Measurements from ENCODE around the gene MCRIP2.
"Not testable (repeated sequence)": the region's sequence is repeated elsewhere in the genome, so short reads cannot be mapped to it uniquely, and the experiment has no call there.

MCRIP2 gene, protein sequence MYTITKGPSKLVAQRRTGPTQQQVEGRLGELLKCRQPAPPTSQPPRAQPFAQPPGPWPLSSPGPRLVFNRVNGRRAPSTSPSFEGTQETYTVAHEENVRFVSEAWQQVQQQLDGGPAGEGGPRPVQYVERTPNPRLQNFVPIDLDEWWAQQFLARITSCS

DNA sequence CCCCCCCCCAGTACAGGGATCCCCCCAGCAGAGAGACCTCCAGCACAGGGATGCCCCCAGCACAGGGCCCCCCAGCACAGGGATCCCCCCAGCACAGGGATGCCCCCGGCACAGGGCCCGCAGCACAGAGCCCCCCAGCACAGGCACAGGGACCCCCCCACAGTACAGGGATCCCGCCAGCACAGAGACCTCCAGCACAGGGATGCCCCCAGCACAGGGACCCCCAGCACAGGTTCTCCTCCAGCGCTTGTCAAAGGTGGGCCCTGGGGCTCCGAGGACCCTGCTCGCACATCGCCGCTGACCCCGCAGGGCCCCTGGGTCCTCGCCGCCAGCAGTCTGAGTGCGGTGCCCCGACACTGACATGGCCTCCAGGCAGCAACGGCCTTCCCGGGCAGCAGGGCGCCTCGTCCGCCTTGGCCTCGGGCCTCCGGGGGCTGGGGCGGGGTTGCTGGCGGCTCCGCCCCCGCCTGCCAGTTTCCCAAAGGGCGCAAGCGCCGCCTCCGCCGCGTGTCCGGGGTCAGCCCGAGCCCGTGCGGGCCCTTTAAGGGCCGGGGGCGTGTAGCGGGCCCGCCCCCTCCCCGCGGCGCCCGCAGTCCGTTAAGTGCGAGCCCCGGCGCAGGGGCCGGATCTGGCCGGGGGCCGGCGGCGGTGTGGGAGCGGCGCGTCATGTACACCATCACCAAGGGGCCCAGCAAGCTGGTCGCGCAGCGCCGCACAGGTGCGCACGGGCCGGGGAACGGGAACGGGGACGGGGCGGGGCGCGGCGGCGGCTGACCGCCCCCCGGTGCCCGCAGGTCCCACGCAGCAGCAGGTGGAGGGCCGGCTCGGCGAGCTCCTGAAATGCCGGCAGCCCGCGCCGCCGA is at the start of gene MCRIP2:
MCRIP2 (plus strand) TSS at position 503 of the 863 bp plus-strand sequence; CDS start at position 667, 164 bp downstream.
- DNase-seq (ENCODE audit: low read depth, low spot score): no peak

DNA sequence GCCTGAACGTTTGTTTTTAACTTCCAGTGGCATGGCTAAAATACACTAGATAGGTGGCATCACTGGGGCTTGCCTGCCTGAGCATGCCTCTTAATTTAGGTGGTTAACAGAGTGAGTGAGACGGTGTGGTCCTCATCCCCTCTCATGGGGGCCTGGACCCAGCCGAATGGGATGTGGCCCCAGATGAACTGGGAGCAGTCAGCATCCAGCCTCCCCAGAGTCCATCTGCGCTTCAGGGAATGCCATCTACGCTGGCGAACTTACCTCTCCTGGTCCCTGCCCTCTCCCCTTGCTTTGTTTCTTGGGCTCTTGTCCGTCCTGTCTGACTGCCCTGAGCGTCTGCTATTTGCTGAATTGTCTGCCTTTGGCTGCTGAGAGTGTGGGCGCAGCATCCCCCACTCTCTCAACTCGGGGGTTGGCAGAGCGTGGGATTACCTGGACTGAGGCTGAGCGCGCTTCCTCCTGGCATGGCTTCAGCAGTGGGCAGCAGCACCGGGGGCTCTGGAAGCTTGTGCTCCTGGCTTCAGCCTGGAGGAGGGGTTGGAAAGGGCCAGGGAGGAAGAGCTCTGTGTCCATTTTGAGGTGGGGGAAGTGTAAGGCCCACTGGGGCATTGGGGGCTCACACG is 49.6 kb upstream of the MCRIP2 start:
- no peak for DNase-seq (ENCODE audit: low read depth, low spot score)

DNA sequence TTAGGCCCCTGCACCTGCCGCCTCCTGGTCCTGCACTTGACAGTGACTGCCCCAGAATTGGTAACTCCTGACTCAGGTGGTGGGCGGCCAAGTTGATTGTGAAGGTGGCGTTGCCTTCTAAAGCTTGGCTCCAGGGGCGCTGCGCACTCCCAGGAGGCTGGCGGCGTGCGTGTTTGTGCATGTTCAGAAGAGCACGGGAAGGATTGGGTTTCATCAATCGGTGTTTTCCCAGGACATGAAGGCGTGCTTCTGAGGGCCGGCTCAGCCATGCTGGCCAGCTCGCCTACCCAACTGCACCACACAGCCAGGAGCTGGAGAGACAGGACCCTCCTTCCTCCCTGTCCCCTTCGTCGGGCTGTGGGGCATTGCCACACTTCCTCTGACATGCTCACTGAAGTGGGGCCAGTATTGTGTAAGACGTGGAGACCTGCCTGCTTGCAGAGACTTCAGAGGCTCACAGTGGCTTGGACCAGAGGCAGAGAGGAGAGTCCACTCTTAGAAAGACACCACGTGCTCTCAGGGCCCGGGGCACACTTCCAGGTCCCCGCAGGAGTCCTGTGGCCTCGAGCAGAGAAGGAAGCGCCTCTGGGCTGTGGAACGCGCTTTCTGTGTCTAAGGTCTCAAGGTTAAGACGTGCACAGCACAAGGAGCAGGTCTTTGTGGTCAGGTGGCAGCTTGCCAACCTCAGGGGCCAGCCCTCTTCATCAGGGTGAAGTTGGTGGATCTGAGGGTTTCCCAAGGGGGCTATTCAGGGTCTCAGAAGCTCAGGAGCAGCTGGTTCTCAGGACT is 48.9 kb upstream of the MCRIP2 start:
- DNase-seq (ENCODE audit: low read depth, low spot score): no peak

DNA sequence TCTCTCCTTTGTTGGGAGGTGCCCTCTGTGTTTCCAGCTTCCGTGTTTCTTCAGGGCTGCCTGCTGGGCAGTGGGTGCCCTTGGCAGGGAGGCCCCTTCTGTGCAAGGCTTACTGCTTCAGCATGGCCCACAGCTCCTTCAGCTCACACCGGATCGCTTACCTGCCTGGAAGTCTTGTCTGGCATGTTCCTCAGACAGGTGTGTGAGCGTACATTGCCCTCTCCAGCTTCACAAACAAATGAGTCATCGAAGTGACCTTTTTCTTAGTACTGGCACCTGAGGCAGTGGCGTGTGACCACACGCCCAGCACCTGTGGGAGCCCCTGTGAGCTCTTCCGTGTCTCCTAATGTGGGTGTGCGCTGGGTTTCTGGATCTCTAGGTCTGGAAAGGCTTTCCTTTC is 48.2 kb upstream of the MCRIP2 start:
- no peak for DNase-seq (ENCODE audit: low read depth, low spot score)

DNA sequence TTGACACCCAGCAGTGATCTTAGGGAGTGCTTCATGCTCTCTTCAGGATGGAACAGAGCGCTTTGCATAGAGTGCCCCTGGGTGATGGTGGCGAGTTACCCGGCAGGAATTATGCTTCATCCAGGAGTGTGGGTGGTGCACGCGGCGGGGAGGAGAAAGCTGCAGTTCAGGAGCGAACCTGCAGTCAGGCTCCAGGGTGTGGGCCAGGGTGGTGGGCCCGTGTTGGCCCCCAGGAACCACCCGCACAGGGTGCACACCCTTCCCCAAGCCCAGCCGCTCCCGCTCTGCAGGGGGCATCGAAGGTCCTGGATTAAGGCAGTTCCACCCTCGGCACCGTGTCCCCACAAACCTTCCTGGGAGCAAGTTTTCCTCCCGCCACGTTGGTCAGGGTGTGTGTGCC is 47.8 kb upstream of the MCRIP2 start:
- DNase-seq (ENCODE audit: low read depth, low spot score): no peak

DNA sequence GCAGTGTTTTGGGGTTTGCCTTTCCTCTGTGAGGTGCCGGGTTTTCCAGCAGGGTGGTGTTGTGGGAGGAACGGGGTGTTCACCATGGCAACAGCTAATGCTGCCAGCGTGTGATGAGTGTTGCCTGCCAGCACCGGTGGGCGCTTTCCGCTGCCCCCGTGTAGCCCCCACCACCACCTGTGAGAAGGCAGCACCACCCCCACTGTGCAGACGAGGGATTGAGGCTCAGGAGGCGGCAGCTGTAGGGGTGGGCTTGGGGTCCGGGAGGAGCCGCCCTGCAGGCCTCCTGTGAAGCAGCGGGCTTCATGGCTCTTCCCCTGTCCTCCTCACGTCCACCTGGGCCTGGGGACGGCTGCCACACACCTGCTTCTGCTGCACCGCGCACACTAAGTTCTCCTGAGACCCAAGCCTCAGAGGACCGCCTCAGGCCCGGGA is 46.5 kb upstream of the MCRIP2 start:
- DNase-seq (ENCODE audit: low read depth, low spot score): no peak

DNA sequence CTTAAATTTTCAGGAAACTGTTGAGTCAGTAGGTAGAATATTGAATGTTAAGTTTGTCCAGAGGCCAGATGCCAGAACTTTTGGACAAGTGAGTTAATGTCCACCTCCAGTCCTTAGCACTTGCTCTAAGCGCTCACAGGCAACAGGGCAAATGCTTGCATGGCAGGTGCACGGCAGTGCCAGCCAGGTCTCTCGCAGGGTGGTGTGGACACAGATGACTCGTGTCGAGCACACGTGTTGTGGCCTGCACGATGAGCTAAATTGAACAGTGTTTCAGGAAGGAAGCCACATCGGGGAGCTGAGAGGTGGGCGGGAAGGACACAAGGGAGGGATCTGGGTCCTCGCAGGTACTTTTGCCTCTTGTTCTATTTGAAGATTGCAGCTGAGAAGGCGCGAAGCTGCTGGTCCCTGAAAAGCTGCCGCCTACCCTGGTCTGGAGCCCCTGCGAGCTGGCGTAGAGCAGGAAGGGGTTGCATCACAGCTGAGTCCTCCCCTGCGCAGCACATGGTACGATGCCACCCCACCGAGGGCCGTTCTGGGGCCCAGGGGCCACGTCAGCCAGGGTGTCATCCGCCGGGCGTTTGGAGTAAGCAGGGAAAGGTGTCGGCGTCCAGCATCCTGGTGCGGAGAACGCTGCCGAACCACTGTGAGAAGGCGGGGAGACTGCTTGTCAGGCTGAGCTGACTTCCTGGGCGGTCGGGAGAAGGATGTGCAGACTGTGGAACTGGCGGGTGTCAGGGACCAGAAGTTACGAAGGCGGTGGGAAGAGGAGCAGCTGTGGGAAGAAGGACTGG is 45.5 kb upstream of the MCRIP2 start:
- no peak for DNase-seq (ENCODE audit: low read depth, low spot score)

DNA sequence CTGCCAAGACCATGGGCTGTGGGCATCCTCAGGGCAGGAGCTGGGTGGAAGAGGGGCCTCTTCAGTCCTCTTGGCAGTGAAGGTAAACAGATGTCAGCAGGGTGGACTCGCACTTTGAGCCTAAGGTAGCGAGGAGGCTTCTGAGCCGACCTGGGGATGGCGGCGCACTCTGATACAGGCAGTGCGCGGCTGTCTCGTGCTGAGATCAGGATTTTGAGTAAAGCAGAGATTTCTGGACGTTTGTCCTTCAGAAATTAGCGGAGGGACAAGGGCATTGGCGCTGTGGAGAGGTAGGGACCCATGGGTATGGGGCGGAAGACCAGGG is 44.9 kb upstream of the MCRIP2 start:
- no peak for DNase-seq (ENCODE audit: low read depth, low spot score)

DNA sequence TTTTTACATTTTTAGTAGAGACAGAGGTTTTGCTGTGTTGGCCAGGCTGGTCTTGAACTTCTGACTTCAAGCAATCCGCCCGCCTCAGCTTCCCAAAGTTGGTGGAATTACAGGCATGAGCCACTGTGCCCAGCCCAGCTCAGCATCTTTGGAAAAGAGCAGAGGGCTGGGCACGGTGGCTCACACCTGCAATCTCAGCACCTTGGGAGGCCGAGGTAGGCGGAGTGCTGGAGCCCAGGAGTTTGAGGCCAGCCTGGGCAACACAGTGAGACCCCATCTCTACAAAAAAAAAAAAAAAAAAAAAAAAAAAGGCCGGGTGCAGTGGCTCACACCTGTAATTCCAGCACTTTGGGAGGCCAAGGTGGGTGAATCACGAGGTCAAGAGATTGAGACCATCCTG is 44.0 kb upstream of the MCRIP2 start:
- DNase-seq (ENCODE audit: low read depth, low spot score): not testable (repeated sequence)

DNA sequence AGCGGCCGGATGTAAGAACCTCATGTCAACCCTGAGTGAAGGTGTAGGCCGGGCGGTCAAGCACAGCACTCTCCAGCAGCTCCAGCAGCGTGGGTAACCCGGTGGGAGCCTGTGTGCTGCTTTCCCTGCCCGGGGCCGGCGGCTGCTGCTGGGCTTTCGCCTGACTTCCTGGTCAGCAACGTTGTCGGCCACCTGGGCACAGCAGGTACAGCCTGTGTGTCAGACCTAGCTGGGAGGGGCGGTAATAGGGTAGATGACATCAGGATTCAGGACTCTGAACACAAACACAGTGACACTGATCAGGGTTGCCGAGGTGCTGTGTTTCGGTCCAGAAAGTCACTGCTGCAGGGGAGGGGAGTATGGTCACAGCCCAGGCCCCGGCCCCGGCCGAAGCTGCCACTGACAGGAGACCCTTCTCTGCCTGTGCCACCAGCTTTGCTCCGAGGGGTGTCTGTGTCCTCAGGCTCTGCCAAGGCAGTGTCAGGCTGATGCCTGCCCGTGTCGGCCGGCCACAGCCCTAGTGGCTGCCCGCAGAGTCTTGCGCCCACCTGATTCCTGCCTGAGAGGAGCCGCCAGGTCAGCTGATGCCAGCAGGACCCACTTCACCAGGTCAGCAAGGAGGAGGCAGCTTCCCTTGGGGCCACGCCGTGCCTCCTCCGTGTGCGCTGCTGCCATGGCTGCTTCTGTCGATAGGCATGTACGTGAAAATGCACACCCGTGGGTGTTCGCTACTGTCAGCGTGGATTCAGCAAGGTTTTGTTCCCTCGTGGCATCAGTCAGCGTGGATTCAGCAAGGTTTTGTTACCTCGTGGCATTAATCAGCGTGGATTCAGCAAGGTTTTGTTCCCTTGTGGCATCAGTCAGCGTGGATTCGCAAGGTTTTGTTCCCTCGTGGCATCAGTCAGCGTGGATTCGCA is 42.5 kb upstream of the MCRIP2 start:
- no peak for DNase-seq (ENCODE audit: low read depth, low spot score)

DNA sequence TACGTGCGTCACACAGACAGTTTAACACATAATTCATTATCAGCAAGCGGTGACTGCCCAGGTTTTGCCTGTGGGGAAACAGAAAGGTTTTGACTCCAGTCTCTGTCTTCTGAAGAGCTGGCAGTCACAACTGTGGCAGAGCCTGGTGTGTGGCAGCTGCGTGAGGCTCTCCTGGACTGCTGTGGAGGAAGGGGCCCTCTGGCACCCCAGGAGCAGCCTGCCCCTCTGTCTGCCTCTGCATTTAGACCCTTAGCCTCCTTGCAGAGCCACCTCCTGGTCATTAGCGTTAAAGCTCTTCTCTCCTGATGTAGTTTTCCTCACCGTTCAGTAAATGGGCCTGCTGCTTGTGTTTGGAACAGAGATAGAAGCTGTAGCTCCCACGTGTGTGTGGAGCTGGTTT is 40.8 kb upstream of the MCRIP2 start:
- no peak for DNase-seq (ENCODE audit: low read depth, low spot score)

DNA sequence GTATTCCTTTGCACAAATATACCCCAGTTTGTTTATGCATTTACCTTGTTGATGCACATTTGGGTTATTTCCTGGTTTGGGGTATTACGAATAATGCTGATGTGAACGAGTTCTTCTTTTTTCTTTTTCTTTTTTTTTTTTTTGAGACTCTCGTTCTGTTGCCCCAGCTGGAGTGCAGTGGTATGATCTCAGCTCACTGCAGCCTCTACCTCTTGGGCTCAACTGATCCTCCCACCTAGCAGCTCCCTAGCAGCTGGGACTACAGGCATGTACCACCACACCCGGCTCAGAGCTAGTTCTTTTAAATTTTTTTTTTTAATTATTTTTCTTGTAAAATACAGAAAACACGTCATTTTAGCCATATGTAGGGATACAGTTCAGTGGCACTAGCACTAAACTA is 37.7 kb upstream of the MCRIP2 start:
- no peak for DNase-seq (ENCODE audit: low read depth, low spot score)

DNA sequence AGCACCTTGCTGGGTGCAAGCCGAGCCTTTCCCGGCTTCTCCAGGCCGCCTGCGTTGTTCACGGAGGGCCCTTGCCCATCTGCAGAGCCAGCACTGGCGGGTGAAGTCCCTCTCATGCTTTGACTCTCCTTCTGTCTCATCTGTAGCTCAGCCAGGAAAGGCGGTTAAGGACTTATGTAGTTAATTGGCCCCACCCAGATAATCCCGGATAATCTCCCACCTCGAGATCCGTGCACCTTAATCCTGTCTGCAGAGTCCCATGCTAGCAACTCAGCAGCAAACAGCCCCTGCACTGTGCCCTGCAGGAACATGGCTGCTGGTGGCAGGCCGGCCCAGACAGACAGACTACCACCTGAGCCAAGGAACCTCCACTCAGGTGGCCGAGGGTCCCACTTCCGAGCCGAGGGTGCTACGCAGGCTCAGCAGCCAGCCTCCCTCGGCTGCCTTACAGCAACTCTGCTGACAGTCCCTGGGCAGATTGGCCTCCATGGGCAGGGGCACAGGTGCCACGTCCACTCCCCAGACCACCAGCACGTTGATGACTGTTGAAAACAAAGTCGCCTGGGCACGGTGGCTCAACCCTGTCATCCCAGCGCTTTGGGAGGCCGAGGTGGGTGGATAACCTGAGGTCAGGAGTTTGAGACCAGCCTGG is 34.8 kb upstream of the MCRIP2 start:
- no peak for DNase-seq (ENCODE audit: low read depth, low spot score)

DNA sequence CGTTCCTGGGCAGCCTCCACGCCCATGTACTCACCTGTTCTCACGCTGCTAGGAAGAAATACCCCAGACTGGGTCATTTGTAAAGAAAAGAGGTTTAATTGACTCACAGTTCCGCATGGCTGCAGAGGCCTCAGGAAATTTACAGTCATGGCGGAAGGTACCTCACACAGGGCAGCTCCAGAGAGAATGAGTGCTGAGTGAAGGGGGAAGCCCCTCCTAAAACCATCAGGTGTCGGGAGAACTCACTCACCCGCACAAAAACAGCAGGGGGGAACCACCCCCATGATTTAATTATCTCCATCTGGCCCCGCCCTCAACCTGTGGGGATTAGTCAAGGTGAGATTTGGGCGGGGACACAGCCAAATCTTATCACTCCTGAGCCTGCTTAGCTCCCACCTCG is 33.6 kb upstream of the MCRIP2 start:
- DNase-seq (ENCODE audit: low read depth, low spot score): no peak

DNA sequence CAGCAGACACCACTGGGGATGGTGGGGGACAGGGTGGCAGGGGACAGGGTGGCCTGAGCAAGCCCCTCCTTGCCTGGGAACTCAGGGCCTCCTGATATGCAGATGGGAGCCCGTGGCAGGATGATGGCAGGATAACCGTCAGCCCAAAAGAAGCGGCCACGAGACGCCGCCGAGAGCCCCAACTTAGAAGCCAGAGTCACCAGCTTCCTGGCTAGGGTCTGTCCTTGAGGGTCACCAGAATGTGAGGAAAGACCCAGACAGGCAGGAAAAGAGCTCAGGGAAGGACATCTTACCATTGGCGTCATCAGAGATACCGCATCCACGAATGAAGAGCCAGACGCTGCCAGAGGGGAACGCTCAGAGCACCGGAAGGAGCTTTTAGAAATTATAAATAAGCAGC is 32.3 kb upstream of the MCRIP2 start:
- DNase-seq (ENCODE audit: low read depth, low spot score): no peak

DNA sequence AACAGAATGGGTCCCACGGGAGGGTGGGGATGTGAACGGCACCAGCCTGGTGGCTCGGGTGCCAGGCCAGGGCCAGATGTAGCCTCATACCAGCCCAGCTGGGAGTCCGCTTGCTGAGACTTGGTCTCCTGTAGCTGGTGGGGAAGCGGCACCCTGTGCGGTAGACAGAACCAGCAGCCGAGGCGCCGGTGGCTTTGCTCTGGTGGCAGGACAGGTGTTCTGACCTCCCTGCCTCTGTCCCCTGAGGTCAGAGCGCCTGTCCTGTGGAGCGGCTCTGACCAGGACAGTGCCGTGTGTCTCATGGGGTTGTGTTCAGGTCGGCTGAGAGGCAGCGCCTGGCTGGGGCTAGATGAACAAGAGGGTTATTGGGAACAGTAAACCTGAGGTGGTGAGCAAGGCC is 31.6 kb upstream of the MCRIP2 start:
- DNase-seq (ENCODE audit: low read depth, low spot score): no peak

DNA sequence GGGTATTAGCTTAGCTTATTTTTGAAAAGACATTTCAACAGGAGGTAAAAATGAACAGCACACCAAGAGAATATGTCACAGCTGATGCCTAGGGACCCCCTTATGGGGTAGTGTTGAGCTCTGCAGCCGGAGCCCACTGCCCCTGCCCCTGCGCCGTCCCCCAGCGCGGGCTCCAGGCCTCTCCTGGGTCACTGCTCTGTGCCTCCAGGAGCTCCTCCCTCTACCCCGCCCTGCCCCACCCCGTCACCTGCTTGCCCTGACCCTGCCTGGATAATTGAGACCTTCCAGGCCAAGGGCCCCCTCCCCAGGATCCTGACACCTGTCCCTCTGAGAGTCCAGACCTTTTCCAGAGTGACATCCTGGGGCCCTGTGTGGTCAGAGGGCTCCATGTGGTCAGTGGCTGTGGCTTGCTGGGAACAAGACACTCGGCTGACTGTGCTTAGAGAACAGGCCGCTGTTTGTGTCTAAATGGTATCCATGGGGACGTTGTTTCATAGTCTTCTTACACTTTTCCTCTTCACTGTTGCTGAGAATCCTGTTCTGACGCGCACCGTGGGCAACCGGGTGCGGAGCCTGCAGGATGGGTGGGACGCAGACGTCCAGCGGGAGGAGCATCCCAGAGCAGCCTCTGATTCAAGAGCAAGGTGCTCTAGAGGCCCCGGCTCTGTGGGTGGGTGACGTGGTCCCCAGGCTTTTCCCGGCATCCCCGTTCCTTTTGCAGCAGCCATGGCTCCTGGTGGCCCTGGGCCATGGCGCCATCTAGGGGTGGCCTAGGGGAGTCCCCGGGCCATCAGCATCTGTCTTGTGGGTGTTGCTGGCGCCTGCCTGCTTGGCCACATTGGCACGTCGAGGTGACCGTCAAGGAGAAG is 30.9 kb upstream of the MCRIP2 start:
- DNase-seq (ENCODE audit: low read depth, low spot score): no peak

DNA sequence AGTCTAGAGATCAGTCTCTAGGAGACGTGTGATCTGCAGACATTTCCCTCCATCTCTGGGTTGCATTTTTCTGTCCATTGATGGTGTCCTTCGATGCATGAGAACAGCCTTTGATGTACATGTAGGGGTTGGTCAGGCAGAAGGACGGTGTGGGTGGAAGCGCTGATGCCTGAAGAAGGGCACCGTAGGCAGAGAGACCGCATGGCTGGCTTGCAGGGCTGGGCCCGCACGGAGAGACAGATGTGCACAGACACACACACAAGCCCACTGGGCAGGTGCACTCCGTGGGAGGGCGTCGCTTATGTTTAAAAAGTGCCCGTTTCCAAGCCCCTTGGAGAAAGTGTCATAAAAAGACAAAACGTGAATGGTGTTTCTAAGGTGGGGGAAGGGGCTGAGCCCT is 26.5 kb upstream of the MCRIP2 start:
- no peak for DNase-seq (ENCODE audit: low read depth, low spot score)
